NCI-H1694 (cell line): ENCODE measurements around the gene UBE2J2.
"Not testable (repeated sequence)": the region's sequence is repeated elsewhere in the genome, so short reads cannot be mapped to it uniquely, and the experiment has no call there.

Source experiments
- DNase-seq: peaks from one replicate; lab custom pipeline; 2025; lab: John Stamatoyannopoulos, UW

The UBE2J2 gene

GRCh38 chr1:1255611-1256010, 18.0 kb downstream of the UBE2J2 start:
- no peak for DNase-seq

DNA sequence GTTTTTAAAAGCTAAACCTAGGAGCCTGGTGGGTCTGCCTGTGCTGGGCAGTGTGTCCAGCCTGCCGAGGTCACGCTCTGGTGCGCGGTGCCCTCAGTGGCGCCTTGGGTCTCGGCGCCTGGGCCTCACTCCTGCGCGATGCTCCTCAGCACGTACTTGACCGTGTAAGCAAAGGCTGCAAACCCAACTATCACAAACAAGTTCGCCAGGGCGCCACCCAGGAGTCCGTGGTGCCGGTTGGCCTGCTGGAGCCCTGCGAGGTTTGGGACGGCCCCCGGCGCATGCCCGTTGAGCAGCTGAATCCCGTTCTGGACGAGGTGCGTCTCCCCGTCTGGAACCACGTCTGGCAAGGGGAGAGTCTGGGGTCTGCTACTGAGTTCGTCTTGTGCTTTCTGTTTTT, 18.6 kb downstream of the UBE2J2 start:
- no peak for DNase-seq

GRCh38 chr1:1254667-1254998, 19.0 kb downstream of the UBE2J2 start:
- DNase-seq = no peak

GRCh38 chr1:1253972-1254666, 19.5 kb downstream of the UBE2J2 start:
- no peak for DNase-seq

DNA sequence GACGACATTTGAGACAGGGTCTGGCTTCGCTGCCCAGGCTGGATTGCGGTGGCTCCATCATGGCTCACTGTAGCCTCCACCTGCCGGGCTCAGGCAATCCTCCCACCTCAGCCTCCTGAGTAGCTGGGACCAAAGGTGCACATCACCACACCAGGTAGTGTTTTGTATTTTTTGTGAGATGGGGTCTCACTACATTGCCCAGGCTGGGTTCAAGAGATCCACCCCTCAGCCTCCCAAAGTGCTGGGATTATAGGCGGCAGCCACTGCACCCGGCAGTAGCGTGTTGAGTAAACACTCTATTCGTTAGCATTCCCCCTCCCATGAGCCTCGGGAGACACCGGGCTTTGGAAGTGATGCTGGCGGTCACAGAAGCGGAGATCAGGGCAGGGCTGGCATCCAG, 20.3 kb downstream of the UBE2J2 start:
- DNase-seq = no peak

- DNase-seq = no peak
Measured at GRCh38 chr1:1250786-1251284, 22.8 kb downstream of the UBE2J2 start.

GRCh38 chr1:1248009-1248913, 25.4 kb downstream of the UBE2J2 start:
- DNase-seq = not testable (repeated sequence)

- no peak for DNase-seq
Measured at GRCh38 chr1:1247341-1247913, 26.2 kb downstream of the UBE2J2 start.

GRCh38 chr1:1246577-1247340, 26.9 kb downstream of the UBE2J2 start, which contains the start of gene C1QTNF12:
C1QTNF12 (minus strand) TSS chr1:1246722; CDS start chr1:1246690, 32 bp downstream.
- no peak for DNase-seq

DNA sequence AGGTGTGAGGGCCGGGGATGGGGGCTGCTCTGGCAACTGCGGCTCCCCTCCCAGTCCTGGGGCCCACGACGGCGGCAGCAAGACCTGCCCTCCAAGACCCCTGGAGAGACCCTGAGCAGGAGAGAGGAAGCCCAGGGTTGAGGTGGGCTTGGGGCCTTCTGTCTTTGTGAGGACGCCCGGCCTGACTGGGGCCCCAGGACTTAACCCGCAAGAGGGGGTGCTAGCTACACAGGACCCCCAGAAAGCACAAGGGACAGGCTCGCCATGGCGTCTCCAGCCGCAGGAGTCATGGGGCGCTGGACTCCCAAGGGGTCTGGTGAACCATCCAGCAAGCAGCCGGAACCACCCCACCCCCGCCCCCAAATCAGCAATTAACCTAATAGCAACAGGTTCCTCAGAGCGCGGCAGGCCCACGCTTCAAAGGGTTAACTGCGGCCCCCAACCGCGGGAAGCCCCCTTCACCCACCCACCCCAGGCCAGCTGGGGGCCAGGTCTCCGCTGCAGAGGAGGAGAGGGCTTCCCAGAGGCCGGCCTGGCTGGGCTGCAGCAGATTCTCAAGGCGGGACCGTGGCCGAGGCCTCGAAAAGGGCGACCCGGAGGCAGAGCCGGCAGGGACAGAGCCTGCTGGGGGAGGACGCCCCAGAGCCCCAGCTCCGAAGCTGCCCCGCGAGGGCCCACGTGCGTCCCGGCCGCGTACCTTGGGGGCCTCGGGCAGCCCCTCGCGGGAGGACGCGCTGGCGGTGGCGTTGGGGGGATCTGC, 27.7 kb downstream of the UBE2J2 start:
- no peak for DNase-seq

GRCh38 chr1:1245178-1245816, 28.4 kb downstream of the UBE2J2 start:
- DNase-seq = no peak

DNA sequence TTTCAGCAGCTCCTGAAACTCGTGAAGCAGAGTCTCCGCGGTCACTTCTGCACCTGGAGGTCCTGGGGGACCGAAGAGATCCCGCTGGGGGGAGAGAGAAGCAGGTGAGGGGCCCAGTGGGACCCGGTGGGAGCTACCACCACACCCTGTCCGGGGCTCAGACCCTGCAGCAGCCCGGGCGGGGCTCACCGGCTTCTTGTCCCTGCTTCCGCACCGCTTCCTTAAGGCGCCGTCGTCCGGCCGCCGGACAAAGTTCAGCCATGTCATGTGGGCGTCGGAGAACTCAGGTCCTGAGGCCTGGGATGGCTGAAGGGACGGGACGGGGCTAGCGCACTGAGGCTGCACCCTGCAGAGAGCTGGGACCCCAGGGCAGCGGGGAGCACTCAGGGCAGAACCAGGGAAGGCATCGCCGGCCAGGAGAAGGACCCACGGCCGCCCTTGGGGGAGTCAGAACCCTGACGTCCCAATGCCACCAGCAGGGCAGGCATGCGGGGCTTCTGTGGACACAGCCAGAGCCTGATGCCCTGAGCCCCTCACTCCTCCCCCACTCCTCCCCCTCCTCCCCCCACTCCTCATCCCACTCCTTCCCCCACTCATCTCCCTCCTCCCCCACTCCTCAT, 29.4 kb downstream of the UBE2J2 start:
- no peak for DNase-seq

DNA sequence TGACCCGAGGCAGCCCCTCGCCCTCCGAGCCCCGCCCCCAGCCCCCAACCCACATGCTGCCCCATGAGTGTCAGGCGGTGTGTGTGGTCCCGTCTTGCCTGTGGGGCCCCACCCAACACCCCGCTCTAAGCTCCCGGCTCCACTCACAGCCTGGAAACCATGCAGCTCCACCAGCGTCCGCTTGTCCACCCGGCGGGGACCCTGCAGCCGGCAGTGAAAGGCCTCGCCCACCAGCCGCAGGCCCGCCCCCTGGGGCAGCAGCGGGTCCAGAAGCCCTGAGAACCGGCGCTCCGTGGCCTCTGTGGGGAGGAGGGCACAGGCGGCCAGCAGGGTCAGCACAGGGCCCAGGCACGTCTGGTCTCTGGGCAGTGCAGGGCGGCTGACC, 29.9 kb downstream of the UBE2J2 start:
- DNase-seq = no peak

DNA sequence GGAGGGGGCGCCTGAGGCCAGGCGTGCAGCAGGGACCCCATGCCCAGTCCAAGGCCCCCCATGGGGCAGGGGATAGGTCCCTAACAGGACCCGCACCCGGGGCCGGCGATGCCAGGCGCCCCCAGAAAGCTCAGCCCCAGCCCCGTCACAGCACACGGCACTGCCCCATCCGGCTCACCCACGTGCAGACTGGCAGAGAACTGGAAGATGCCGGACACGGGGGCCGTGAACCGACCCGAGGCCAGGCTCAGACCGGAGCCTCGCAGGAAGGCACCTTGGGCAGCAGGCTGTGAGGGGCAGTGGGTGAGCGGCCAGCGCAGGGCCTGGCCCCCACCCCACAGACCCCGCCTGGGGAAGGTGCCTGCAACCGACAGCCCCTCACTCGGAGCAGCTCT, 30.4 kb downstream of the UBE2J2 start:
- no peak for DNase-seq

DNA sequence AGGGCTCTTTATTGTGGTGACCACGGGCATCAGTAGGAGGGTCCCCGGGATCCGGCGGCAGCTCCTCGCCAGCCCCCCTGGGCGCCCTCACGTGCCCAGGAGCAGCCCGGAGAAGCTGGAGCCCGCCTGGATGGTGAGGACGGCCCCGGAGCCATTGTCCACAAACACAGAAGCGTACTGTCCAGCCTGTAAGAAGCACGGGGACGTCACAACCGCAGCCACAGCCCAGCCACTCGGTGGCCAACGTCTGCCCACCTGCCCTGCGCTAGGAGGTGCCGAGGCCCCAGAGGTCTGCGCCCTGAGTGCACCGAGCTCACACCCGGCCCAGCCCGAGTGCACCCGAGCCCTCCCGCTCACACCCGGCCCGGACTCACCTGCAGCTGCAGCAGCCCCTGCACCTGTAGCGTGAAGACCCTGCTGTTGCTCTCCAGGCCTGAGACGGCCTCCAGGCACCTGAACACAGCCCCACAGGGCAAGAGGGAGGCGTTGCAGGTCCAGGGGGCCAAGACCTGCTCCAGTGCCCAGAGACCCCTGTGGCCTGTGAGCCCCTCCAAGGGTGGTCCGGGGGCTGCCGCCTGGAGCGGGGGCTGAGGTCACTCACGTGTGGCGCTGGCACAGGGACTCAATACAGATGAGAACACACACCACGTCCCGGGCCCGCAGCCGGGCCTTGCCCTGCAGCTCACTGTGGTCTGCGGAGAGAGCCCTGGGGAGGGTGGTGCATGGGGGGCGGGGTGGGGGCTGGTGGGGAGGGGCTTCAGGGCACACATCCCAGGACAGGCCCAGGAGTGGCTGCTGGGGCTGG, 31.0 kb downstream of the UBE2J2 start:
- no peak for DNase-seq

GRCh38 chr1:1241588-1242219, 31.9 kb downstream of the UBE2J2 start:
- no peak for DNase-seq

DNA sequence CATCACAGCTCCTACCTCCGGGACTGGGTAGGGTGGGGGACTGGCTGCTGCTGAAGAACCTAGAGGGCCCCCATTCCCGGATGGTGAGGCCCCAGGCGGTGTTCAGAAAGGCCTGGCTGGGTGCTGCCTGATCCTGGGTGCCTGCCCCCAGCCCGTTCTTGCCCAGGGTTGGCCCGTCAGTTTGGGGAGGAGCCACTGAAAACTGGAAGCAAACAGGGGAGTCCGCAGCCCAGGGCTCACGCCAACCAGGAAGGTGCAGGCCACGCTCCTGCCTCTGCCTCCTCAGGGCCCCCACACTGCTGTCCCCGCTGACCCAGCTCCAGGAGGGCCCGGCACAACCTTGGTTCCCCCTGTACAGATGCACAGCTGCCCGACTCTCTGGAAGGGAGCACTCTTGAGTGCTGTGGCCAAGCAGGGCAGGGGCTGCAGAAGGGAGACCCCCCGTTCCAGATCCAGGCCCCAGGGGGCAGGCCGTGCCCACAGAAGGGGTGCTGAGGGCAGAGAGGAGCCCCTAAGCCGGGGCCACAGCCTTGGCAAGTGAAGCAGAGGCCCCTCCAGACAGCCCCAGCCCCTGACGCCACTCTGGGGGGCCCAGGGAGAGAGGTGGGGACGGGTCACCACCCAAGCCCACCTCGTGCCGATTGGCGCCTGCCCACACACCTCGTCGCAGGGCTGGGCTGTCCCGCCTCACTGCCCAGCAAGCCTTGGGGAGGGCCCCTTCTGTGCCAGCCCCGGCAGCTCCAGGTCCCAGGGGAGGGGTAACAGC, 32.6 kb downstream of the UBE2J2 start:
- no peak for DNase-seq

DNA sequence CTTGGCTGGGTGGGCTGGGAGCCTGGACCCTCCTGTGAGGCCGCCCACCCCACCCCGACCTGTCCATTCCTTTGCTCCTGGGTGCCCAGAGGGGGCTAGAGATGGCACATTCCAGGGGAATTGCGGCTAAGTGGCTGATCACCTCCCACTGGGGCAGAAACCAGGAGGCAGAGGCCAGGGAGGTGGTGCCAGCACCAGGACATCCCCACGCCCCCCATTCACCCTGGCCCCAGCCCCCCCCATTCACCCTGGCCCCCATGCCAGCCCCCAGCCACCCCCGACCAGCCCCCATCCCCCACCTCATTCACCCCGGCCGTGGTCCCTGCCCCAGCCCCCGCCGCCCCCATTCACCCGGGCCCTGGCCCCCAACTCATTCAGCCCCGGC, 33.3 kb downstream of the UBE2J2 start:
- DNase-seq = no peak
